ENCODE data around the gene REV3L.
"Not testable (repeated sequence)": the region's sequence is repeated elsewhere in the genome, so short reads cannot be mapped to it uniquely, and the experiment has no call there.

DNA sequence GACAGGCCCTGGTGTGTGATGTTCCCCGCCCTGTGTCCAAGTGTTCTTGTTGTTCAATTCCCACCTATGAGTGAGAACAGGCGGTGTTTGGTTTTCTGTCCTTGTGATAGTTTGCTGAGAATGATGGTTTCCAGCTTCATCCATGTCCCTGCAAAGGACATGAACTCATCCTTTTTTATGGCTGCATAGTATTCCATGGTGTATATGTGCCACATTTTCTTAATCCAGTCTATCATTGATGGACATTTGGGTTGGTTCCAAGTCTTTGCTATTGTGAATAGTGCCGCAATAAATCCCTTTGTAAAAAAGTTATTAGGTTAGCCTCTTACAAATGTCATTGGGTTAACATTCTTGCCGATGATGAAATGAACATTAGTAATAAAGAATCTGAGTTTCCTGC, 175.1 kb downstream of the REV3L start:
- TF ChIP-seq, protein P1, sequence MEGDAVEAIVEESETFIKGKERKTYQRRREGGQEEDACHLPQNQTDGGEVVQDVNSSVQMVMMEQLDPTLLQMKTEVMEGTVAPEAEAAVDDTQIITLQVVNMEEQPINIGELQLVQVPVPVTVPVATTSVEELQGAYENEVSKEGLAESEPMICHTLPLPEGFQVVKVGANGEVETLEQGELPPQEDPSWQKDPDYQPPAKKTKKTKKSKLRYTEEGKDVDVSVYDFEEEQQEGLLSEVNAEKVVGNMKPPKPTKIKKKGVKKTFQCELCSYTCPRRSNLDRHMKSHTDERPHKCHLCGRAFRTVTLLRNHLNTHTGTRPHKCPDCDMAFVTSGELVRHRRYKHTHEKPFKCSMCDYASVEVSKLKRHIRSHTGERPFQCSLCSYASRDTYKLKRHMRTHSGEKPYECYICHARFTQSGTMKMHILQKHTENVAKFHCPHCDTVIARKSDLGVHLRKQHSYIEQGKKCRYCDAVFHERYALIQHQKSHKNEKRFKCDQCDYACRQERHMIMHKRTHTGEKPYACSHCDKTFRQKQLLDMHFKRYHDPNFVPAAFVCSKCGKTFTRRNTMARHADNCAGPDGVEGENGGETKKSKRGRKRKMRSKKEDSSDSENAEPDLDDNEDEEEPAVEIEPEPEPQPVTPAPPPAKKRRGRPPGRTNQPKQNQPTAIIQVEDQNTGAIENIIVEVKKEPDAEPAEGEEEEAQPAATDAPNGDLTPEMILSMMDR (conservative IDR thresholded peaks at IDR 0.05 in 1 of 2, IDR thresholded peaks at IDR 0.05 in 1 of 2; ENCODE audit: low read depth in 1 of 2, low read length in 2 of 2) = not testable (repeated sequence)
- not testable (repeated sequence) for TF ChIP-seq EZH2 (IDR thresholded peaks at IDR 0.05; ENCODE audit: low read length, missing control alignments)

All from fibroblast of lung (primary cell).